ENCODE measurements around the gene RCOR1.
"Not testable (repeated sequence)": the region's sequence is repeated elsewhere in the genome, so short reads cannot be mapped to it uniquely, and the experiment has no call there.

RCOR1 gene

GRCh38 chr14:102593061-102593824 is 794 bp downstream of the RCOR1 start:
- DNase-seq (ENCODE audit: low spot score): peak; percentile 43

- DNase-seq (ENCODE audit: low spot score): no peak
Observed at GRCh38 chr14:102593825-102594137, 1.3 kb downstream of the RCOR1 start.

DNA sequence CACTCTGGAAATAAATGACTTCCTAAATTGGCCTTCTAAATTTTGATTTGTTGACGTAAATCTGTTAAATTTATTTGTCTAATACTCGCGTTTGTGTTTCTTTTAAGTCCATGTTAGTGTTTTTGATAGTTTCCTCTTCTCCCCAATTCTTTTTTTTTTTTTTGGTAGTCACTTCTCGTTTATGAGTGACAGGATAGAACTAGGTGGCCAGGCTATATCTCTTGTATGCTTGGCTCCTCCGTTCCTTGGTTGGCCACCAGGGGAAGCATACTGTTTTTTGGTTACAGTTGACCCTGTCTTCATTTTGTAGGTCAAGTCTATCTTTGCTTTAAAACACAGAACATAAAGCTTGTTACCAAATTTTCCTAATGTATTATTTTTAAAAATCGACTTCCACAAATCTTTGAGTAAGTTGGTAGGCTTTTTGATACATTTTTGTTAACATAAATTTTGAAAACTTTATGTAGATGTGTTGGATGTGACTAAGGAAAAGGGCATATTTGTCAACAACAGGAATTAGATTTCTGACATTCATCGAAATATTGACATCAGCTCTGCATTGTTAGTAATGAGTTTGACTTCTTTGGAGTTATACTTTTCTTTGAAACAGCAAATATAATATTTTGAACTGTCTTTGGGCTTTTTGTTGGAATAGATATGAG is 2.2 kb downstream of the RCOR1 start:
- DNase-seq (ENCODE audit: low spot score): peak; percentile 77

DNA sequence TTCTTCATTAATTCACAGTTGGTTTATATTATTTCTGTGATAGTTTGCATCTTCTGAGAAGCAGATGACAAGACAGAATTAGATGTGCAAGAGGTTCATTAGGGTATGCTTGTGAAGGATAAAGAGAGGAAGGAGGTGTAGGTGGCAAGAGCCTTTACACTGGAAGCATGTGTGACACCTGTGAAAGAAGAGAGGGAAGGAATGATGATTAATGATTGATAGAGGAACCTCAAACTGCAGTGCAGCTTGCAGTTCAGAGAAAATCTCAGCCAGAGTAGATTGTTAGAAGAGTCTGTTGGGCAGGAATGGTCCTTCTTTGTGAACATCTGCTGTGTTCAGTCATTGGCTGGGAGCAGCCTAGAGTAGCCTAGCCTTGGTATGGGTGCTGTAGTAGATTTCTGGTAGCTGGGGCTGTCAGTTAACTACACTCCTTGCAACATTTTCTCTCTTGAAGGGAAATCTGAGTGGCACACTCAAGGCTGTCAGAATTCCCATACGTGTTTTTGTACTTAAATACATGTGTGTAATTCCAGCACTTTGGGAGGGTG is 9.0 kb downstream of the RCOR1 start:
- DNase-seq (ENCODE audit: low spot score): no peak

DNA sequence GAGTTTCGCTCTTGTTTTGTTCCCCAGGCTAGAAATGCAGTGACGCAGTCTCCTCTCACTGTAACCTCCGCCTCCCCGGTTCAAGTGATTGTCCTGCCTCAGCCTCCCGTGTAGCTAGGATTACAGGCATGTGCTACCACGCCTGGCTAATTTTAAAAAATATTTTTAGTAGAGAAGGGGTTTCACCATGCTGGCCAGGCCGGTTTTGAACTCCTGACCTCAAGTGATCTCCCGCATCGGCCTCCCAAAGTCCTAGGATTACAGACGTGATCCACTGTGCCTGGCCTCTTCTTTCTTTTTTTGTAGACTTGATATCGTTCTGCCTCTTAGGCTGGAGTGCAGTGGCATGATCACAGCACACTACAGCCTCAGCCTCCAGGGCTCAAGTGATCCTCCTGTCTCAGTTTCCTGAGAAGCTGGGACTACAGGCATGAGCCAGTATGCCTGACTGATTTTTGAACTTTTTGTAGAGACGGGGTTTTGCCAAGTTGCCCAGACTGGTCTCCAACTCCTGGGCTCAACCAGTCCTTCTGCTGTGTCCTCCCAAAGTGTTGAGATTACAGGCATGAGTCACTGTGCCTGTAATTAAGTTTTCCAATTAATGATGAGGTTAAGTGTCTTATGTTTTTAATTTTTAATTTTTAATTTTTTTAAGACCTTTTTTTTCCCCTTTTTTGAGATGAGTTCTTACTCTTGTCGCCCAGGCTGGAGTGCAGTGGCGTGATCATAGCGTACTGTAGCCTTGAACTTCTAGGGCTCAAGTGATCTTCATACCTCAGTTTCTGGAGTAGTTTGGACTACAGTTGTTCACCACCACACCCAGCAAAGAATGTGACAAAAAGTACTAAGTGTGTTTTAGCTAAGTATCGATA is 10.2 kb downstream of the RCOR1 start:
- no peak for DNase-seq (ENCODE audit: low spot score)

DNA sequence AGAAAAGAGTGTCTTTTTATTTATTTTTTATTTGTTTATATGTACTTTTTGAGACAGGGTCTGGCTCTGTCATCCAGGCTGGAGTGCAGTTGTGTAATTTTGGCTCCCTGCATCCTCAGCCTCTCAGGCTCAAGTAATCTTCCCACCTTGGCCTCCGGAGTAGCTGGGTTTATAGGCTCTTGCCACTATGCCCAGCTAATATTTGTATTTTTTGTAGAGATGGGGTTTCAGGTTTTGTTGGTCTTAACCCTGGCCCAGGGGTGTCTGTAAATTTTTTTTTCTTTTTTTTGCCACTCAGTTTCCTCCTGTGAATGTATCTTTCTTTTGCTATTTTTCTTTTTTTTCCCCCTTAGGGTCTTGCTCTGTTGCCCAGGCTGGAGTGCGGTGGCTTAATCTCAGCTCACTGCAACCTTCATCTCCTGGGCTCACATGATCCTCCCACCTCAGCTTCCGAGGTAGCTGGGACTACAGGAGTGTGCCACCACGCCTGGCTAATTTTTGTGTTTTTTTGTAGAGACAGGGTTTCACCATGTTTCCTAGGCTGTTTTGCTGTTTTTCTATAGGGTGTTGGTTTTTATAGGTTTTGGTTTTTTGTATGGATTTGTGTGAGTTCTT is 11.0 kb downstream of the RCOR1 start:
- no peak for DNase-seq (ENCODE audit: low spot score)

- DNase-seq (ENCODE audit: low spot score): no peak
Observed at GRCh38 chr14:102604183-102604582, 11.7 kb downstream of the RCOR1 start.

DNA sequence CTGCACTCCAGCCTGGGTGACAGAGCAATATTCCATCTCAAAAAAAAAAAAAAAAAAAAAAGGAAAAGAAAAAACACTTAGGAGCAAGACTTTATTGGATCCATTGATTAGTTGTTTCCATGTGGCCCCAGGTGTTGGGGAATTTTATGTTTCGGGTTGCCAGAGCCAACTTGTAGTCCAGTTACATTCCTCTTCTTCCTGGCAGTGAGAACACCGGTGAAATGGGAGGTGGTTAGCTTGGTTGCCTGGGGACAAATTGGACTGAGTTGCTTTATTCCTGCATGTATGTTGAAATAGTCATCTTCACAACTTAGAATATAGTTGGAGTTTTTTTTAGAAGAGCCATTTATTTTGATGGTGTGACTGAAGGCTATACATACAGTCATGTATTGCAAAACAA is 12.6 kb downstream of the RCOR1 start:
- no peak for DNase-seq (ENCODE audit: low spot score)

- peak; percentile 47 for DNase-seq (ENCODE audit: low spot score)
Observed at GRCh38 chr14:102606296-102606695, 13.8 kb downstream of the RCOR1 start.

DNA sequence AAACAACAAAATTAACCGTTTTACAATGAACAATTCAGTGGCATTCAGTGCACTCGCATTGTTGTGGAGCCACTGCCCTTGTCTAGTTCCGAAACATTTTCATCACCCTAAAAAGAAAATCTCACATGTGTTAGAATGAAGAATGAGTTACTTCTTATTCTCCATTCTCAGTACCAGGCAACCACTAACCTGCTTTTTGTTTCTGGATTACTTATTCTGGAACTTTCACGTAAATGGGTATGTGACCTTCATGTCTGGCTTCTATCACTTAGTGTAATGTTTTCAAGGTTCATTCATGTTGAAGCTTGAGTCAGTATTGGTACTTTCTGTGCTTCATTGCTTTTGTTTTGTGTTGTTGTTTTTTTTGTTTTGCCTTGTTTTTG is 15.6 kb downstream of the RCOR1 start:
- no peak for DNase-seq (ENCODE audit: low spot score)

- no peak for DNase-seq (ENCODE audit: low spot score)
Observed at GRCh38 chr14:102610968-102611811, 18.7 kb downstream of the RCOR1 start.

DNA sequence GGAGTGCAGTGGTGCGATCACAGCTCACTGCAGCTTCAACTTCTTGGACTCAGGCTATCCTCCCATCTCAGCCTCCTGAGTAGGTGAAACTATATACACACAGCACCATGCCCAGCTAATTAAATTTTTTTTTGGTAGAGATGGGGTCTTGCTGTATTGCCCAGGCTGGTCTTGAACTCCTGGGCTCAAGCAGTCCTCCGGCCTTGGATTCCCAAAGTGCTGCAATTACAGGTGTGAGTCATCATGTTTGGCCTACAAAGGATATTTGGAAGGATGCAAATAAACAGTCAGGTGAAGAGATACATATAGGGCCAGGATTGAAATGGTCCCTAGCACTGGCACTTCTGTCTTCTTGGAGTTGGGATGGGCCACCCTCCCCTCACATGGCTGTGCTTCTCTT is 23.9 kb downstream of the RCOR1 start:
- DNase-seq (ENCODE audit: low spot score): no peak

DNA sequence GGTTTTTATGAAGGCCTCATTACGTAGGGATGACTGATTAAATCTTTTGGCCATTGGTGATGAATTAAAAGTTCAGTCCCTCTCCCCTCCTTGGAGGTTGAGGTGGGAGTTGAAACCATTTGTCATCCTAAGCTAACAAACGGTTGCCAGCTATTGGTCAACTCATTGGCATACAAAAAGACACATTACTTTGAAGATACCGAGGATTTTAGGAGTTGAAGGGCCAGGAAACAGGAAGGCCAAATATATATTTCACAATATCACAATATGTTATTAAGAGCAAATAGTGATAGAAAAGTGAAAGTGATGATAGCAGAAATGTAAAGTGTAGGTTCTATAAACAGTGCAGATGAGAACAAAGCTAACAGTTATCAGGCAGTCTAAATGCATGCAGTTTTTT is 24.4 kb downstream of the RCOR1 start:
- DNase-seq (ENCODE audit: low spot score): no peak

GRCh38 chr14:102619012-102619411 is 26.6 kb downstream of the RCOR1 start:
- not testable (repeated sequence) for DNase-seq (ENCODE audit: low spot score)

- DNase-seq (ENCODE audit: low spot score): no peak
Observed at GRCh38 chr14:102620413-102620812, 28.0 kb downstream of the RCOR1 start.

GRCh38 chr14:102622262-102622885 is 29.9 kb downstream of the RCOR1 start:
- no peak for DNase-seq (ENCODE audit: low spot score)

- DNase-seq (ENCODE audit: low spot score): no peak
Observed at GRCh38 chr14:102624666-102625065, 32.2 kb downstream of the RCOR1 start.

GRCh38 chr14:102625564-102626296 is 33.3 kb downstream of the RCOR1 start:
- no peak for DNase-seq (ENCODE audit: low spot score)

DNA sequence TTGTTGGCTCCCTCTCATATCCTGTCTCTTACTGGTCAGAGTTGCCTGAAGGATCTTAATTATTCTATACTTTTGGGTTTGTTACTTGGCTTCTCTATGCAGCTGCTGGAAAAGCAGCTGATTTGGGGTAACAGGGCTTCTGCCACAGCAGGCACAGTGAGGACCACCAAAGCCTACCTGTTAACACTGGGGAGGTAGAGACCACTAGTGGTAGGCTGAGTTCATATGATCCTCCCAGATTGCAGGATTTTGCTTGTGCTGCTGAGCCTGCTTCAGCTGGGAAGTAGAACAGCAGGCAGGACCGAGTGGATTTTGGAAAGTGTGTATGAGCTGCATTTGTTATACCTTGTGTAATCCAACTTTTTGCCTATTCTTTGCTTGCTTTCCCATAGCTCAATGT is 34.1 kb downstream of the RCOR1 start:
- no peak for DNase-seq (ENCODE audit: low spot score)

- no peak for DNase-seq (ENCODE audit: low spot score)
Observed at GRCh38 chr14:102629011-102629444, 36.6 kb downstream of the RCOR1 start.
